GM12878 (cell line): Measurements from ENCODE around the gene HRH2.

Source experiments
- CREB1 ChIP-seq: IDR thresholded peaks from 2 replicates; pipeline ENCODE4 v1.6.1; 2012; ENCODE audit warnings: low read depth, mild to moderate bottlenecking, inconsistent platforms
- HCFC1 ChIP-seq: fragments of 150-350 bp; IDR thresholded peaks from 2 replicates; pipeline ENCODE4 v1.6.1; 2014; ENCODE audit warnings: low read length
- IKZF2 ChIP-seq, 2 experiments: fragments of 450-650 bp; IDR thresholded peaks; 2 replicates each; pipeline ENCODE4 v1.6.1; 2017; ENCODE audit warnings: mild to moderate bottlenecking in 2 of 2, moderate library complexity in 2 of 2
- KAT2A ChIP-seq: conservative IDR thresholded peaks from 2 replicates; pipeline ENCODE4 v1.6.1; 2011; ENCODE audit warnings: low read depth, low read length; ENCODE audit not compliant: control insufficient read depth
- MEF2A ChIP-seq: IDR thresholded peaks from 2 replicates; pipeline ENCODE4 v1.6.1; 2011; ENCODE audit warnings: low read depth, mild to moderate bottlenecking, low read length, moderate library complexity; ENCODE audit not compliant: insufficient read depth
- MYC ChIP-seq: IDR thresholded peaks from 2 replicates; pipeline ENCODE4 v1.6.1; 2011; ENCODE audit warnings: mild to moderate bottlenecking, low read length, moderate library complexity, inconsistent platforms; ENCODE audit not compliant: insufficient read depth, insufficient replicate concordance, insufficient read length, severe bottlenecking
- POLR2A ChIP-seq: IDR thresholded peaks from 2 replicates; pipeline ENCODE4 v1.6.1; 2011; ENCODE audit warnings: low read depth, mild to moderate bottlenecking, low read length
- RB1 ChIP-seq: fragments of 450-650 bp; formaldehyde crosslinking; IDR thresholded peaks from 2 replicates; pipeline ENCODE4 v1.6.1; 2017; ENCODE audit warnings: mild to moderate bottlenecking, borderline replicate concordance
- REST ChIP-seq: IDR thresholded peaks from 2 replicates; pipeline ENCODE4 v1.6.1; 2012; ENCODE audit warnings: mild to moderate bottlenecking, low read depth, low read length
- SIX5 ChIP-seq: IDR thresholded peaks from 2 replicates; pipeline ENCODE4 v1.6.1; 2011; ENCODE audit warnings: mild to moderate bottlenecking, low read depth, low read length, moderate library complexity; ENCODE audit not compliant: severe bottlenecking
- SREBF2 ChIP-seq: IDR thresholded peaks from 2 replicates; pipeline ENCODE4 v1.6.1; 2012; ENCODE audit warnings: mild to moderate bottlenecking, low read length
- SRF ChIP-seq, 2 experiments: IDR thresholded peaks; 2 replicates each; pipeline ENCODE4 v1.6.1; 2011; ENCODE audit warnings: low read depth in 2 of 2, low read length in 2 of 2, mild to moderate bottlenecking in 1 of 2, moderate library complexity in 1 of 2
- ZBTB4 ChIP-seq: fragments of 450-650 bp; formaldehyde crosslinking; IDR thresholded peaks from 2 replicates; pipeline ENCODE4 v1.4.0; 2022; ENCODE audit warnings: mild to moderate bottlenecking, moderate library complexity
- TF ChIP-seq, protein P1 (sequence below), 3 experiments: IDR thresholded peaks in 2 of 3; conservative IDR thresholded peaks in 1 of 3; 2 replicates each; pipeline ENCODE4 v1.5.1; 2011; ENCODE audit warnings: low read depth in 3 of 3, low read length in 3 of 3, mild to moderate bottlenecking in 3 of 3, control low read depth in 2 of 3, moderate library complexity in 2 of 3, inconsistent platforms in 1 of 3, mixed read lengths in 1 of 3; ENCODE audit not compliant: control insufficient read depth in 2 of 3, insufficient read depth in 1 of 3; ENCODE audit errors: extremely low read depth in 1 of 3

DNA sequence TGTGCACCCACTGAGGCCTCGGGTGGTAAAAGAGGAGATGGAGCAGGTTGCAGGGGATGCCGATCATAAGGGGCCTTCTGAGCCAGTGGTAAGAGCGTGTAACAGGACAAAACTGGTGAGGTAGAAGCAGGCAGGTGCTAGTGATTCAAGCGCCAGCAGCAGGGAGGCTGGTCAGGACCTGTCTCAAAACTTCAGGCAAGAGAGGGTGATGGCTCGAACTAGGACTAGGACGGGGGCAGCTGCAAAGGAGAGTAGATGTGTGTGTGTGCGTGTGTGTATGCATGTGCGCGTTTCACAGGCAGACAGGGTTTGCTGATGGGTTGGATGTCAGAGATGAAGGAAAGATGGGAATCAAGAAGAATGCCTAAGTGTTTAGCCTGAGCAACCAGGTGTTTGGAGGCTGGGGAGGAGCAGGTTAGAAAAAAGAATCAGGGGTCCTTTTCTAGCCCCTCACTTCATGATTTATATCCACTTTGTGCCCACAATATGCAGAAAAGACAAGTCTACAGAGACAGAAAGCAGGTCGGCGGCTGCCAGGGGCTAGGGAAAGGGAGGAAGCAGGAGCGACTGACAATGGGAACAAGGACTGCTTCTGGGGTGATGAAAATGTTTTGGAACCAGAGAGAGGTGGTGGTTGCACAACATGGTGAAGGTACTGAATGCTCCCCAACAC, 15.2 kb downstream of the HRH2 start:
- TF ChIP-seq CREB1: no peak
- no peak for TF ChIP-seq MEF2A
- TF ChIP-seq KAT2A: no peak
- TF ChIP-seq ZBTB4 (CRISPR knock-in tag): no peak
- TF ChIP-seq, protein P1, sequence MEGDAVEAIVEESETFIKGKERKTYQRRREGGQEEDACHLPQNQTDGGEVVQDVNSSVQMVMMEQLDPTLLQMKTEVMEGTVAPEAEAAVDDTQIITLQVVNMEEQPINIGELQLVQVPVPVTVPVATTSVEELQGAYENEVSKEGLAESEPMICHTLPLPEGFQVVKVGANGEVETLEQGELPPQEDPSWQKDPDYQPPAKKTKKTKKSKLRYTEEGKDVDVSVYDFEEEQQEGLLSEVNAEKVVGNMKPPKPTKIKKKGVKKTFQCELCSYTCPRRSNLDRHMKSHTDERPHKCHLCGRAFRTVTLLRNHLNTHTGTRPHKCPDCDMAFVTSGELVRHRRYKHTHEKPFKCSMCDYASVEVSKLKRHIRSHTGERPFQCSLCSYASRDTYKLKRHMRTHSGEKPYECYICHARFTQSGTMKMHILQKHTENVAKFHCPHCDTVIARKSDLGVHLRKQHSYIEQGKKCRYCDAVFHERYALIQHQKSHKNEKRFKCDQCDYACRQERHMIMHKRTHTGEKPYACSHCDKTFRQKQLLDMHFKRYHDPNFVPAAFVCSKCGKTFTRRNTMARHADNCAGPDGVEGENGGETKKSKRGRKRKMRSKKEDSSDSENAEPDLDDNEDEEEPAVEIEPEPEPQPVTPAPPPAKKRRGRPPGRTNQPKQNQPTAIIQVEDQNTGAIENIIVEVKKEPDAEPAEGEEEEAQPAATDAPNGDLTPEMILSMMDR (IDR thresholded peaks at IDR 0.05 in 2 of 3, conservative IDR thresholded peaks at IDR 0.05 in 1 of 3; ENCODE audit: control insufficient read depth in 2 of 3, extremely low read depth in 1 of 3, insufficient read depth in 1 of 3, low read depth in 3 of 3, low read length in 3 of 3): no peak
- TF ChIP-seq SRF (IDR thresholded peaks at IDR 0.05; ENCODE audit: low read depth in 2 of 2, low read length in 2 of 2): no peak
- TF ChIP-seq MYC: no peak
- no peak for TF ChIP-seq POLR2A
- no peak for TF ChIP-seq HCFC1
- no peak for TF ChIP-seq SREBF2
- no peak for TF ChIP-seq IKZF2 (IDR thresholded peaks at IDR 0.05)
- no peak for TF ChIP-seq SIX5
- TF ChIP-seq RB1: no peak
- TF ChIP-seq REST: no peak
